Measurements from ENCODE around the gene TRABD. TPM values are rescaled to one million over a fixed set of nuclear protein-coding genes. Genes with fewer than 3 reads are reported as not detected.

The TRABD gene
- total RNA-seq, 1 experiment from 2014 or later: 55.7 TPM

GRCh38 chr22:50175921-50176849 is 9.5 kb upstream of the TRABD start:
- no TSS peak for BruUV-seq (replicated peaks)
- ChIA-PET POLR2A (no interaction called here), CTCF (interaction anchor here (0.6 kb wide), 1 partner anchor 359 kb away, joined by 9 read pairs; no protein-coding TSS in a partner anchor)
- in situ Hi-C loops (cut with HindIII; ENCODE audit: low pct_unique_long_range_greater_than_20kb, low sequenced_read_pairs): no loop called here
- Histone ChIP-seq H3K4me1 (ENCODE audit: control insufficient read depth, insufficient read depth, low read length) (no peaks in the 10 kb centered on the region), H3K9me3 (ENCODE audit: control insufficient read depth, insufficient read depth, low read depth, low read length) (no peaks in the 10 kb centered on the region), H3K27me3 (ENCODE audit: control insufficient read depth, insufficient read depth, low read length) (no peaks in the 10 kb centered on the region), H3K27ac (ENCODE audit: low read length) (no peak overlapping the region), H3K36me3 (ENCODE audit: control insufficient read depth, insufficient read depth, low read length) (no peaks in the 10 kb centered on the region), H3K4me3 (ENCODE audit: low read depth in 2 of 2, low read length in 2 of 2) (no peak overlapping the region)
- DNase-seq (ENCODE audit: low read depth, low spot score) (no peak), ATAC-seq (no peak)
- TF ChIP-seq POLR2AphosphoS5 (IDR thresholded peaks at IDR 0.05; ENCODE audit: low read depth, low read length) (no peak), TCF7L2 (IDR thresholded peaks at IDR 0.05; ENCODE audit: low read depth, low read length) (no peak), REST (IDR thresholded peaks at IDR 0.05; ENCODE audit: insufficient read depth in 1 of 2, low read depth in 2 of 2, low read length in 1 of 2) (no peak), CTCF (IDR thresholded peaks at IDR 0.05) (no peak), SIN3A (IDR thresholded peaks at IDR 0.05; ENCODE audit: borderline replicate concordance, insufficient read depth, low read depth, low read length) (no peak)
- intact Hi-C loops (cut with micrococcal nuclease; ENCODE audit: unreplicated experiment): no loop called here

- H3K4me1 ChIP-seq (ENCODE audit: control insufficient read depth, insufficient read depth, low read length): no peaks in the 10 kb centered on the region
- no peak for DNase-seq (ENCODE audit: low read depth, low spot score)
- no peak overlapping the region for H3K27ac ChIP-seq (ENCODE audit: low read length)
- in situ Hi-C loops (cut with HindIII; ENCODE audit: low pct_unique_long_range_greater_than_20kb, low sequenced_read_pairs): no loop called here
- no peak for TF ChIP-seq TCF7L2 (IDR thresholded peaks at IDR 0.05; ENCODE audit: low read depth, low read length)
- no peak for TF ChIP-seq SIN3A (IDR thresholded peaks at IDR 0.05; ENCODE audit: borderline replicate concordance, insufficient read depth, low read depth, low read length)
- TF ChIP-seq REST (IDR thresholded peaks at IDR 0.05; ENCODE audit: insufficient read depth in 1 of 2, low read depth in 2 of 2, low read length in 1 of 2): no peak
- TF ChIP-seq CTCF (IDR thresholded peaks at IDR 0.05): no peak
- TF ChIP-seq POLR2AphosphoS5 (IDR thresholded peaks at IDR 0.05; ENCODE audit: low read depth, low read length): no peak
- no peak overlapping the region for H3K4me3 ChIP-seq (ENCODE audit: low read depth in 2 of 2, low read length in 2 of 2)
- no peak for ATAC-seq
- H3K9me3 ChIP-seq (ENCODE audit: control insufficient read depth, insufficient read depth, low read depth, low read length): no peaks in the 10 kb centered on the region
- no peaks in the 10 kb centered on the region for H3K36me3 ChIP-seq (ENCODE audit: control insufficient read depth, insufficient read depth, low read length)
- intact Hi-C loops (cut with micrococcal nuclease; ENCODE audit: unreplicated experiment): no loop called here
- no peaks in the 10 kb centered on the region for H3K27me3 ChIP-seq (ENCODE audit: control insufficient read depth, insufficient read depth, low read length)
- ChIA-PET CTCF (no interaction called here), POLR2A (no interaction called here)
- BruUV-seq (replicated peaks): no TSS peak
Observed at GRCh38 chr22:50176850-50177536, 8.7 kb upstream of the TRABD start.
